CD4-positive, alpha-beta memory T cell (primary cell): ENCODE results near the gene PLCL1. TPM values are rescaled to one million over a fixed set of nuclear protein-coding genes. Genes with fewer than 3 reads are reported as not detected.

Source experiments
- CTCF ChIA-PET: fragments of 350-600 bp; sonication (Branson Sonifier 250); formaldehyde crosslinking; loops from one replicate; lab custom pipeline; 2021; ENCODE audit warnings: inconsistent platforms; ENCODE audit not compliant: partially characterized antibody; lab: Charles Lee
- POLR2A ChIA-PET: fragments of 350-600 bp; sonication (Branson Sonifier 250); formaldehyde crosslinking; loops from one replicate; lab custom pipeline; 2021; ENCODE audit not compliant: partially characterized antibody; lab: Charles Lee
- DNase-seq, 5 donors: peaks; one replicate each; pipeline versions ENCODE4 v3.0.0 to v3.0.0-alpha.2; 2020 to 2022; ENCODE audit warnings: mixed read lengths in 1 of 5
- H3K27ac ChIP-seq: one replicate; pipeline ENCODE4 v1.7.0; 2013; ENCODE audit warnings: low read depth, low read length
- H3K27me3 ChIP-seq: 2 replicates; pipeline ENCODE4 v1.7.0; 2013; ENCODE audit warnings: mild to moderate bottlenecking, low read length, moderate library complexity; ENCODE audit not compliant: insufficient read depth
- H3K36me3 ChIP-seq: 2 replicates; pipeline ENCODE4 v1.7.0; 2013; ENCODE audit warnings: mild to moderate bottlenecking, low read length, moderate library complexity; ENCODE audit not compliant: insufficient read depth
- H3K4me1 ChIP-seq: 2 replicates; pipeline ENCODE4 v1.7.0; 2013; ENCODE audit warnings: mild to moderate bottlenecking, low read length, moderate library complexity; ENCODE audit not compliant: insufficient read depth
- H3K4me3 ChIP-seq, 2 donors: one replicate each; pipeline ENCODE4 v1.7.0; 2013; ENCODE audit warnings: low read length in 2 of 2, mild to moderate bottlenecking in 1 of 2
- H3K9me3 ChIP-seq, 2 donors: one replicate each; pipeline ENCODE4 v1.7.0; 2013; ENCODE audit warnings: low read length in 2 of 2, control low read depth in 1 of 2; ENCODE audit not compliant: control insufficient read depth in 1 of 2
- H3K27ac Mint-ChIP-seq, 7 donors: one replicate each; pipeline ENCODE4 v1.8.0; 2020 to 2021; ENCODE audit warnings: mixed read lengths in 7 of 7, mild to moderate bottlenecking in 6 of 7, inconsistent platforms in 3 of 7, moderate library complexity in 3 of 7
- H3K27me3 Mint-ChIP-seq, 2 donors: one replicate each; pipeline ENCODE4 v1.8.0; 2020 to 2021; ENCODE audit warnings: mixed read lengths in 2 of 2
- H3K36me3 Mint-ChIP-seq, 2 donors: one replicate each; pipeline ENCODE4 v1.8.0; 2020 to 2021; ENCODE audit warnings: mixed read lengths in 2 of 2, inconsistent platforms in 1 of 2, mild to moderate bottlenecking in 1 of 2
- H3K4me1 Mint-ChIP-seq, 4 donors: one replicate each; pipeline ENCODE4 v1.8.0; 2020 to 2021; ENCODE audit warnings: mixed read lengths in 4 of 4, mild to moderate bottlenecking in 1 of 4
- H3K4me3 Mint-ChIP-seq, 8 donors: one replicate each; pipeline ENCODE4 v1.8.0; 2020 to 2021; ENCODE audit warnings: mixed read lengths in 8 of 8, mild to moderate bottlenecking in 7 of 8, moderate library complexity in 6 of 8, inconsistent platforms in 3 of 8
- H3K9me3 Mint-ChIP-seq, 8 donors: one replicate each; pipeline ENCODE4 v1.8.0; 2020 to 2021; ENCODE audit warnings: mixed read lengths in 8 of 8, mild to moderate bottlenecking in 5 of 8, inconsistent platforms in 3 of 8, moderate library complexity in 1 of 8
- intact Hi-C: fragments of 100-400 bp; cut with micrococcal nuclease; formaldehyde crosslinking; loops from one replicate; pipeline ENCODE4 v1.15.1; 2023
- polyA plus RNA-seq, 2 donors: library from polyadenylated mRNA; unstranded; fragments of 300-500 nt; fragmentation: Illumina TruSeq; gene quantifications; one replicate each; pipeline ENCODE4 v1.2.3, GENCODE V29; 2021
- total RNA-seq, 2 experiments: library from RNA; stranded (reverse); gene quantifications; one replicate each; pipeline ENCODE4 v1.2.3, GENCODE V29; 2021

Gene PLCL1
- total RNA-seq (10 to 100 TPM; 16.9 to 17.6 TPM), polyA plus RNA-seq (1 to 10 TPM; 5.5 to 8.0 TPM)

GRCh38 chr2:197804049-197804757 lies at the start of gene PLCL1:
TSS of gene PLCL1 (plus strand) at chr2:197804593.
- H3K4me1 Mint-ChIP-seq = peaks cover 35 to 54% (median 45%) of the 10 kb centered on the region in 4 donors
- Histone ChIP-seq H3K27ac (peak within 1 kb of the TSS; percentile 61), H3K27me3 (no peaks in the 10 kb centered on the region), H3K9me3 (no peaks in the 10 kb centered on the region), H3K36me3 (no peaks in the 10 kb centered on the region), H3K4me1 (peaks cover 50% of the 10 kb centered on the region), H3K4me3 (peak within 1 kb of the TSS; percentile 60 to 82)
- DNase-seq = peak; percentile 89 to 92 (median 90)
- intact Hi-C loops = loop anchor here (1.0 to 2.0 kb wide), 5 partner anchors 9 to 182 kb away; no protein-coding TSS in a partner anchor
- H3K4me3 Mint-ChIP-seq = peak within 1 kb of the TSS; percentile 92 to 97 (median 96)
- peak within 1 kb of the TSS; percentile 77 to 94 (median 89) for H3K27ac Mint-ChIP-seq
- peaks cover 0 to 5% of the 10 kb centered on the region in 2 donors for H3K36me3 Mint-ChIP-seq
- CTCF ChIA-PET = interaction anchor here (1.0 to 2.7 kb wide), 10 partner anchors 10 to 492 kb away, joined by 3 to 16 read pairs (median 3); no protein-coding TSS in a partner anchor
- no peaks in the 10 kb centered on the region for H3K9me3 Mint-ChIP-seq
- H3K27me3 Mint-ChIP-seq = peaks cover 0 to 1% of the 10 kb centered on the region in 2 donors
- POLR2A ChIA-PET = interaction anchor here (0.7 to 1.5 kb wide), 10 partner anchors 9 to 493 kb away, joined by 3 to 9 read pairs (median 4); partner anchors contain the start of gene MARS2

- Histone ChIP-seq H3K4me3 (no peak overlapping the region), H3K36me3 (no peaks in the 10 kb centered on the region), H3K9me3 (no peaks in the 10 kb centered on the region), H3K27ac (no peak overlapping the region), H3K4me1 (no peaks in the 10 kb centered on the region), H3K27me3 (no peaks in the 10 kb centered on the region)
- intact Hi-C loops = no loop called here
- no peak for DNase-seq
- no peak overlapping the region for H3K27ac Mint-ChIP-seq
- peaks cover 1 to 7% of the 10 kb centered on the region in 2 donors for H3K27me3 Mint-ChIP-seq
- ChIA-PET CTCF (interaction anchor here (1.1 kb wide), 1 partner anchor 51 kb away, joined by 3 read pairs; no protein-coding TSS in a partner anchor), POLR2A (no interaction called here)
- peaks cover 0 to 8% of the 10 kb centered on the region in 2 donors for H3K36me3 Mint-ChIP-seq
- peaks cover 0 to 31% (median 17%) of the 10 kb centered on the region in 8 donors for H3K9me3 Mint-ChIP-seq
- H3K4me1 Mint-ChIP-seq = no peaks in the 10 kb centered on the region
- no peak overlapping the region for H3K4me3 Mint-ChIP-seq
These were observed 45.4 kb upstream of the PLCL1 start for GRCh38 chr2:197759013-197759412.

GRCh38 chr2:197759625-197760292 lies 44.6 kb upstream of the PLCL1 start:
- POLR2A ChIA-PET = interaction anchor here (0.5 kb wide), 1 partner anchor 255 kb away, joined by 5 read pairs; no protein-coding TSS in a partner anchor
- Histone ChIP-seq H3K4me3 (no peak overlapping the region), H3K27me3 (no peaks in the 10 kb centered on the region), H3K27ac (no peak overlapping the region), H3K4me1 (no peaks in the 10 kb centered on the region), H3K36me3 (no peaks in the 10 kb centered on the region), H3K9me3 (no peaks in the 10 kb centered on the region)
- CTCF ChIA-PET = interaction anchor here (1.1 kb wide), 1 partner anchor 52 kb away, joined by 3 read pairs; no protein-coding TSS in a partner anchor
- no peak for DNase-seq
- Mint-ChIP-seq H3K27ac (no peak overlapping the region), H3K36me3 (peaks cover 0 to 8% of the 10 kb centered on the region in 2 donors), H3K4me3 (no peak overlapping the region), H3K4me1 (no peaks in the 10 kb centered on the region), H3K27me3 (peaks cover 1 to 7% of the 10 kb centered on the region in 2 donors), H3K9me3 (peaks cover 0 to 31% (median 16%) of the 10 kb centered on the region in 8 donors)
- intact Hi-C loops = no loop called here

- H3K36me3 Mint-ChIP-seq = peaks cover 0 to 8% of the 10 kb centered on the region in 2 donors
- no peak overlapping the region for H3K4me3 ChIP-seq
- no peaks in the 10 kb centered on the region for H3K36me3 ChIP-seq
- H3K27ac ChIP-seq = no peak overlapping the region
- no peaks in the 10 kb centered on the region for H3K9me3 ChIP-seq
- no peaks in the 10 kb centered on the region for H3K4me1 Mint-ChIP-seq
- no peak overlapping the region for H3K27ac Mint-ChIP-seq
- H3K4me1 ChIP-seq = no peaks in the 10 kb centered on the region
- H3K9me3 Mint-ChIP-seq = peaks cover 0 to 31% (median 16%) of the 10 kb centered on the region in 8 donors
- H3K27me3 ChIP-seq = no peaks in the 10 kb centered on the region
- ChIA-PET CTCF (interaction anchor here (1.1 kb wide), 1 partner anchor 53 kb away, joined by 3 read pairs; no protein-coding TSS in a partner anchor), POLR2A (no interaction called here)
- DNase-seq = no peak
- peaks cover 1 to 7% of the 10 kb centered on the region in 2 donors for H3K27me3 Mint-ChIP-seq
- intact Hi-C loops = no loop called here
- H3K4me3 Mint-ChIP-seq = no peak overlapping the region
These were observed 44.1 kb upstream of the PLCL1 start for GRCh38 chr2:197760293-197760657.

- peak in 4 of 5 donors; percentile 32 to 46 (median 40) for DNase-seq
- ChIA-PET POLR2A (interaction anchor here (1.9 kb wide), 1 partner anchor 72 kb away, joined by 4 read pairs; no protein-coding TSS in a partner anchor), CTCF (interaction anchor here (0.6 to 2.5 kb wide), 5 partner anchors 13 to 1152 kb away, joined by 3 to 11 read pairs (median 4); no protein-coding TSS in a partner anchor)
- Histone ChIP-seq H3K9me3 (no peaks in the 10 kb centered on the region), H3K27ac (no peak overlapping the region), H3K4me3 (no peak overlapping the region), H3K36me3 (no peaks in the 10 kb centered on the region), H3K27me3 (no peaks in the 10 kb centered on the region), H3K4me1 (no peaks in the 10 kb centered on the region)
- Mint-ChIP-seq H3K27me3 (peaks cover 4 to 5% of the 10 kb centered on the region in 2 donors), H3K4me1 (peaks cover 0 to 2% (median 0%) of the 10 kb centered on the region in 4 donors), H3K4me3 (no peak overlapping the region), H3K9me3 (no peaks in the 10 kb centered on the region), H3K27ac (no peak overlapping the region), H3K36me3 (no peaks in the 10 kb centered on the region)
- intact Hi-C loops = loop anchor here (1.0 to 10.0 kb wide), 4 partner anchors 71 to 393 kb away; partner anchors contain the start of genes HSPD1 and SF3B1
These were observed 26.5 kb upstream of the PLCL1 start for GRCh38 chr2:197777823-197778407.

- no peaks in the 10 kb centered on the region for H3K36me3 Mint-ChIP-seq
- no peaks in the 10 kb centered on the region for H3K36me3 ChIP-seq
- no peaks in the 10 kb centered on the region for H3K9me3 Mint-ChIP-seq
- H3K9me3 ChIP-seq = no peaks in the 10 kb centered on the region
- ChIA-PET CTCF (interaction anchor here (1.4 to 2.5 kb wide), 6 partner anchors 8 to 1028 kb away, joined by 3 to 11 read pairs (median 4); partner anchors contain the start of gene PLCL1), POLR2A (interaction anchor here (0.6 to 1.9 kb wide), 2 partner anchors 73 to 196 kb away, joined by 3 to 4 read pairs; no protein-coding TSS in a partner anchor)
- H3K4me1 ChIP-seq = no peaks in the 10 kb centered on the region
- intact Hi-C loops = loop anchor here (10.0 kb wide), 3 partner anchors 284 to 394 kb away; partner anchors contain the start of genes HSPD1 and SF3B1
- H3K27ac ChIP-seq = no peak overlapping the region
- H3K4me3 Mint-ChIP-seq = no peak overlapping the region
- no peak overlapping the region for H3K27ac Mint-ChIP-seq
- no peak overlapping the region for H3K4me3 ChIP-seq
- no peak for DNase-seq
- peaks cover 4 to 5% of the 10 kb centered on the region in 2 donors for H3K27me3 Mint-ChIP-seq
- H3K4me1 Mint-ChIP-seq = peaks cover 0 to 2% (median 0%) of the 10 kb centered on the region in 4 donors
- H3K27me3 ChIP-seq = no peaks in the 10 kb centered on the region
These were observed 25.1 kb upstream of the PLCL1 start for GRCh38 chr2:197779261-197779660.
